Common myeloid progenitor, CD34-positive (primary cell): Measurements from ENCODE around the gene NANOS3.

Source experiments
- CTCF ChIA-PET: fragments of 350-600 bp; sonication (Branson Sonifier 250); formaldehyde crosslinking; loops from one replicate; lab custom pipeline; 2021; ENCODE audit warnings: antibody characterized with exemption; lab: Charles Lee
- POLR2A ChIA-PET: fragments of 350-600 bp; sonication (Branson Sonifier 250); formaldehyde crosslinking; loops from one replicate; lab custom pipeline; 2021; ENCODE audit warnings: antibody characterized with exemption; lab: Charles Lee
- DNase-seq, 3 donors: peaks; one replicate each; pipeline versions ENCODE4 v3.0.0 to v3.0.0-alpha.2; 2013
- H3K27ac ChIP-seq, 2 experiments: 1 replicate in 1 of 2; 2 replicates in 1 of 2; pipeline ENCODE4 v1.7.0; 2013; ENCODE audit warnings: inconsistent platforms in 2 of 2, low read length in 2 of 2, mild to moderate bottlenecking in 2 of 2, low read depth in 1 of 2, moderate library complexity in 1 of 2; ENCODE audit not compliant: severe bottlenecking in 2 of 2, insufficient read depth in 1 of 2, poor library complexity in 1 of 2
- H3K27me3 ChIP-seq, 5 experiments: replicated peaks in 2 of 5; 1 replicate in 3 of 5; 2 replicates in 2 of 5; pipeline versions ENCODE4 v1.6.1 to v1.7.0; 2013; ENCODE audit warnings: low read length in 4 of 5, mild to moderate bottlenecking in 2 of 5, moderate library complexity in 2 of 5, inconsistent platforms in 1 of 5; ENCODE audit not compliant: insufficient read depth in 5 of 5, control insufficient read depth in 4 of 5
- H3K36me3 ChIP-seq, 4 experiments: 1 replicate in 2 of 4; 2 replicates in 2 of 4; pipeline versions ENCODE4 v1.6.1 to v1.7.0; 2013; ENCODE audit warnings: low read length in 3 of 4, control low read depth in 1 of 4, mild to moderate bottlenecking in 1 of 4; ENCODE audit not compliant: control insufficient read depth in 4 of 4, insufficient read depth in 4 of 4
- H3K4me1 ChIP-seq, 4 experiments: 1 replicate in 3 of 4; 2 replicates in 1 of 4; pipeline versions ENCODE4 v1.6.1 to v1.7.1; 2013; ENCODE audit warnings: low read length in 3 of 4, mild to moderate bottlenecking in 3 of 4, control low read depth in 1 of 4, inconsistent platforms in 1 of 4, moderate library complexity in 1 of 4; ENCODE audit not compliant: control insufficient read depth in 4 of 4, insufficient read depth in 4 of 4; ENCODE audit errors: control extremely low read depth in 1 of 4
- H3K4me3 ChIP-seq, 7 experiments: 1 replicate in 4 of 7; 2 replicates in 3 of 7; pipeline versions ENCODE4 v1.5.1 to v1.7.0; 2013; ENCODE audit warnings: mild to moderate bottlenecking in 7 of 7, low read length in 6 of 7, moderate library complexity in 6 of 7, inconsistent platforms in 2 of 7, low read depth in 2 of 7, control low read depth in 1 of 7; ENCODE audit not compliant: insufficient read depth in 4 of 7, control insufficient read depth in 1 of 7; ENCODE audit errors: extremely low read depth in 1 of 7
- H3K9me3 ChIP-seq, 5 experiments: 1 replicate in 4 of 5; 2 replicates in 1 of 5; pipeline versions ENCODE4 v1.6.1 to v1.7.1; 2013; ENCODE audit warnings: low read length in 4 of 5, mild to moderate bottlenecking in 2 of 5, inconsistent platforms in 1 of 5, low read depth in 1 of 5, moderate library complexity in 1 of 5; ENCODE audit not compliant: control insufficient read depth in 4 of 5, insufficient read depth in 2 of 5; ENCODE audit errors: control extremely low read depth in 1 of 5
- WGBS: methylation state at CpG from one replicate; pipeline ENCODE4 v1.1.5; 2013; ENCODE audit not compliant: insufficient coverage; 5-methylcytosine and 5-hydroxymethylcytosine counted together

Gene NANOS3

GRCh38 chr19:13881251-13881691 is 4.3 kb downstream of the NANOS3 start:
- Histone ChIP-seq H3K4me1 (peaks cover 3 to 73% (median 51%) of the 10 kb centered on the region in 4 experiments), H3K27ac (no peak overlapping the region), H3K4me3 (peak overlapping the region in 4 of 7 experiments; percentile 32 to 65 (median 46)), H3K27me3 (no peaks in the 10 kb centered on the region), H3K36me3 (peaks cover 0 to 4% (median 0%) of the 10 kb centered on the region in 4 experiments), H3K9me3 (no peaks in the 10 kb centered on the region)
- ChIA-PET POLR2A (interaction anchor here (0.6 to 1.0 kb wide), 3 partner anchors 66 to 125 kb away, joined by 3 to 6 read pairs (median 5); partner anchors contain the start of gene RFX1), CTCF (interaction anchor here (0.6 to 4.2 kb wide), 23 partner anchors 9 to 264 kb away, joined by 3 to 22 read pairs (median 4); partner anchors contain the start of genes IL27RA, MISP3 and PODNL1)
- WGBS, result 0% methylated on average over 6 of the region's 12 CpGs
- DNase-seq, result peak in 2 of 3 donors; percentile 72 to 73

GRCh38 chr19:13881692-13882418 is 4.9 kb downstream of the NANOS3 start:
- Histone ChIP-seq H3K4me3 (peak overlapping the region in 5 of 7 experiments; percentile 10 to 65 (median 39)), H3K4me1 (peaks cover 3 to 70% (median 53%) of the 10 kb centered on the region in 4 experiments), H3K9me3 (no peaks in the 10 kb centered on the region), H3K27ac (no peak overlapping the region), H3K27me3 (no peaks in the 10 kb centered on the region), H3K36me3 (peaks cover 0 to 4% (median 0%) of the 10 kb centered on the region in 4 experiments)
- WGBS, result 9% methylated on average over 7 of the region's 17 CpGs
- ChIA-PET CTCF (interaction anchor here (0.6 to 4.2 kb wide), 18 partner anchors 9 to 263 kb away, joined by 3 to 22 read pairs (median 5); partner anchors contain the start of genes DCAF15, IL27RA, MISP3 and PODNL1), POLR2A (interaction anchor here (0.6 to 1.0 kb wide), 2 partner anchors 66 to 124 kb away, joined by 5 to 6 read pairs; partner anchors contain the start of gene RFX1)
- DNase-seq, result peak in 2 of 3 donors; percentile 56 to 65

DNA sequence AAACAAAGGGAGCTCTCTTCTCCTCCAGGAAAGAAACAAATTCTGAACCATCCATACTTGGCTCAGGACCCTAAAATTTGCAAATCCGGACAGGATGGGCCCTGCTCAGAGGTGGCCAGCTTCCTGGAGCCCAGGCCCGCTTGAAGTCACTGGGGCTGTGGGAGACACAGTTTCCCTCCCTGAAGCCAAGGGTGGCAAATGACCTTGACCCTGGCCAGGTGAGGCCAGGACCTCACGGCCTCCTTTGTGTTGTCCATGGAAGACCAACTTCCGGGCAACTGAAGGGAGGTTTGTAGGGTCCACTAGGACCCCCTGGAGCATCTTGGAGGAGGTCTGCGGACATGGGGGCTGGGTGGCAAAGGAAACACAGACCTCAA is 5.5 kb downstream of the NANOS3 start:
- ChIA-PET POLR2A (no interaction called here), CTCF (interaction anchor here (1.1 to 4.2 kb wide), 9 partner anchors 10 to 199 kb away, joined by 4 to 22 read pairs (median 6); partner anchors contain the start of genes DCAF15, IL27RA and PODNL1)
- no peak for DNase-seq

GRCh38 chr19:13882836-13883235 is 5.9 kb downstream of the NANOS3 start:
- ChIA-PET CTCF (interaction anchor here (0.9 to 4.2 kb wide), 7 partner anchors 10 to 177 kb away, joined by 3 to 22 read pairs (median 4); partner anchors contain the start of genes DCAF15 and PODNL1), POLR2A (no interaction called here)
- DNase-seq, result no peak
- no peaks in the 10 kb centered on the region for H3K27me3 ChIP-seq
- no peaks in the 10 kb centered on the region for H3K36me3 ChIP-seq
- H3K4me1 ChIP-seq, result peaks cover 3 to 74% (median 53%) of the 10 kb centered on the region in 4 experiments
- WGBS, result 88% methylated on average over 10 of the region's 12 CpGs
- H3K9me3 ChIP-seq, result no peaks in the 10 kb centered on the region
- peak overlapping the region in 1 of 7 experiments; percentile 57 for H3K4me3 ChIP-seq
- H3K27ac ChIP-seq, result no peak overlapping the region

More for the DNA sequence above, 5.5 kb downstream of the NANOS3 start:
- WGBS, result 76% methylated on average over 4 of the region's 5 CpGs
- H3K4me3 ChIP-seq, result peak overlapping the region in 2 of 7 experiments; percentile 32 to 57
- no peak overlapping the region for H3K27ac ChIP-seq
- no peaks in the 10 kb centered on the region for H3K9me3 ChIP-seq
- peaks cover 3 to 72% (median 53%) of the 10 kb centered on the region in 4 experiments for H3K4me1 ChIP-seq
- no peaks in the 10 kb centered on the region for H3K27me3 ChIP-seq
- peaks cover 0 to 3% (median 0%) of the 10 kb centered on the region in 4 experiments for H3K36me3 ChIP-seq

GRCh38 chr19:13883516-13884064 is 6.7 kb downstream of the NANOS3 start:
- Histone ChIP-seq H3K4me3 (peak overlapping the region in 1 of 7 experiments; percentile 1), H3K27ac (no peak overlapping the region), H3K4me1 (peaks cover 3 to 74% (median 53%) of the 10 kb centered on the region in 4 experiments), H3K36me3 (no peaks in the 10 kb centered on the region), H3K27me3 (no peaks in the 10 kb centered on the region), H3K9me3 (no peaks in the 10 kb centered on the region)
- ChIA-PET CTCF (interaction anchor here (0.9 to 2.2 kb wide), 5 partner anchors 10 to 177 kb away, joined by 3 to 6 read pairs (median 4); no protein-coding TSS in a partner anchor), POLR2A (no interaction called here)
- 83% methylated on average over 10 of the region's 10 CpGs for WGBS
- no peak for DNase-seq

- no peaks in the 10 kb centered on the region for H3K27me3 ChIP-seq
- 96% methylated on average over 15 of the region's 26 CpGs for WGBS
- H3K9me3 ChIP-seq, result no peaks in the 10 kb centered on the region
- ChIA-PET CTCF (interaction anchor here (0.7 to 1.6 kb wide), 8 partner anchors 9 to 252 kb away, joined by 3 to 5 read pairs (median 3); partner anchors contain the start of gene ASF1B), POLR2A (no interaction called here)
- peaks cover 3 to 64% (median 51%) of the 10 kb centered on the region in 4 experiments for H3K4me1 ChIP-seq
- no peak overlapping the region for H3K4me3 ChIP-seq
- no peak overlapping the region for H3K27ac ChIP-seq
- no peak for DNase-seq
- H3K36me3 ChIP-seq, result no peaks in the 10 kb centered on the region
Observed at GRCh38 chr19:13884726-13885591, 8.0 kb downstream of the NANOS3 start.
